HG02798 (cell line): Measurements from ENCODE around the gene MRGPRX4.
"Not testable (repeated sequence)": the region's sequence is repeated elsewhere in the genome, so short reads cannot be mapped to it uniquely, and the experiment has no call there.

Source experiments
- ATAC-seq: cut with Tn5 transposase; IDR thresholded peaks from one replicate; pipeline ENCODE4 v1.9.1; 2021; ENCODE audit warnings: mild to moderate bottlenecking; ENCODE audit not compliant: unreplicated experiment, poor library complexity

The MRGPRX4 gene

GRCh38 chr11:18172666-18173065, at the start of gene MRGPRX4:
MRGPRX4 (plus strand) TSS chr11:18172837; CDS start chr11:18173257, 420 bp downstream.
- no peak for ATAC-seq

DNA sequence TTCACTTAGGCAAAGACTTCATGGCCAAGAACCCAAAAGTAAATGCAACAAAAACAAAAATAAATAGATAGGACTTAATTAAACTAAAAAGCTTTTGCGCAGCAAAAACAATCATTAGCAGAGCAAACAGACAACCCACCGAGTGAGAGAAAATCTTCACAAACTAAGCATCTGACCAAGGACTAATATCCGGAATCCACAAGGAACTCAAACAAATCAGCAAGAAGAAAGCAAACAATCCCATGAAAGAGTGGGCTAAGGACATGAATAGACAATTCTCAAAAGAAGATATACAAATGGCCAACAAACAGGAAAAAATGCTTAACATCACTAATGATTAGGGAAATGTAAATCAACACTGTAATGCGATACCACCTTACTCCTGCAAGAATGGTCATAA, 41.5 kb upstream of the MRGPRX4 start:
- ATAC-seq = not testable (repeated sequence)

DNA sequence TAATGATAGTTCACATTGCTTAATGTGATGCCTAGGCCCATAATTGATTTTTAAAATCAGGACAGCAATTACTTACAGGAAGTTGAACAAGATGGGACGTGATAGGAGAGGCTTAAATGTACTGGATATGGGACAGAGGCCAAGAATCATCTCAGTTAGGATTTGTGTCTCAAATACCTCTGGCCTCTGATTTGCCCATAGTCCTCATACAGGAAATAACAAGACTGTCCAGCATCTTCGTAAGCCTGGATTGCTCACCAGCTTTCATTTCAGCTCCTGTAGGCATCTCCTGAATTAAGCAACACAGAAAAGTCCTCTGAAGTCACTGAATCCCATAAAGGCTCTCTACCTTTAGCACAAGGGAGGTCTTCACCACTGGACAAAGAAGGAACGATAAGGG, 40.3 kb upstream of the MRGPRX4 start, which contains the start of gene MRGPRX3:
MRGPRX3 (plus strand) TSS at position 231 of the 400 bp plus-strand sequence. CDS start 4,632 bp downstream, outside the sequence.
- no peak for ATAC-seq

GRCh38 chr11:18135308-18135707, 37.3 kb upstream of the MRGPRX4 start:
- ATAC-seq = no peak

DNA sequence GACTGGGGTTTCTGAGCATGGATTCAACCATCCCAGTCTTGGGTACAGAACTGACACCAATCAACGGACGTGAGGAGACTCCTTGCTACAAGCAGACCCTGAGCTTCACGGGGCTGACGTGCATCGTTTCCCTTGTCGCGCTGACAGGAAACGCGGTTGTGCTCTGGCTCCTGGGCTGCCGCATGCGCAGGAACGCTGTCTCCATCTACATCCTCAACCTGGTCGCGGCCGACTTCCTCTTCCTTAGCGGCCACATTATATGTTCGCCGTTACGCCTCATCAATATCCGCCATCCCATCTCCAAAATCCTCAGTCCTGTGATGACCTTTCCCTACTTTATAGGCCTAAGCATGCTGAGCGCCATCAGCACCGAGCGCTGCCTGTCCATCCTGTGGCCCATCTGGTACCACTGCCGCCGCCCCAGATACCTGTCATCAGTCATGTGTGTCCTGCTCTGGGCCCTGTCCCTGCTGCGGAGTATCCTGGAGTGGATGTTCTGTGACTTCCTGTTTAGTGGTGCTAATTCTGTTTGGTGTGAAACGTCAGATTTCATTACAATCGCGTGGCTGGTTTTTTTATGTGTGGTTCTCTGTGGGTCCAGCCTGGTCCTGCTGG, 35.3 kb upstream of the MRGPRX4 start:
- no peak for ATAC-seq

GRCh38 chr11:18140145-18140544, 32.5 kb upstream of the MRGPRX4 start:
- ATAC-seq = no peak

DNA sequence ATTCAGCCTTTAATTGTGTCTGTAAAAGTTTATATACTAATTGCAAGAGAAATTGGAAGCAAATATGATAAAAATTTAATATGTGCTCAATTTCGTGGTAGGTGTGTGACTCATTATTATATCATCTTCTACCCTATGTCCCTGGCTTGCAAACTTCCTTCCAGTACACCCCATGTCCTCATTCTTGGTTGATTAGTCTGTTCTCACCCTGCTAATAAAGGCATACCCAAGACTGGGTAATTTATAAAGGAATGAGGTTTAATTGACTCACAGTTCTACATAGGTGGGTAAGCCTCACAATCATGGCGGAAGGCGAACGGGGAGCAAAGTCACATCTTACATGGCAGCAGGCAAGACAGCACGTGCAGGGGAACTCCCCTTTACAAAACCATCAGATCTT, 28.4 kb upstream of the MRGPRX4 start:
- no peak for ATAC-seq

GRCh38 chr11:18145025-18145424, 27.6 kb upstream of the MRGPRX4 start:
- ATAC-seq = no peak

DNA sequence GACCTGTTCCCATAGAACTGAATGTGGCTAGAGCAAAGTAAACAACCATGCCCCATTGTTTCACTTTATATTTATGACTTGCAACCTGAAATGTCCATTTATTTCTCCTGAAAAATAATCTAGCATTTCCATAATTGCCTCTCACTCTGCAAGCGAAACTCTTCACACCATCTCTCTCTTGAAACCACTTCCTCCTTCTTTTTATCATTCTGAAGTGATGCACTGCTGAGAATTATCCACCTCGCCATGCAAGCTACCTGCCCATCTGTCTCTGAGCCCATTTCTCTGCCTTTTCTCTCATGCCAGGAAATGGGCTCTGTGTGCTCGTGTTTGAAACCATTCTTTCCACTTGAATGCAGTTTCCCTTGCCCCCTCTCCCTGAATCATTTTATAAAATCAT, 26.8 kb upstream of the MRGPRX4 start:
- ATAC-seq = no peak

DNA sequence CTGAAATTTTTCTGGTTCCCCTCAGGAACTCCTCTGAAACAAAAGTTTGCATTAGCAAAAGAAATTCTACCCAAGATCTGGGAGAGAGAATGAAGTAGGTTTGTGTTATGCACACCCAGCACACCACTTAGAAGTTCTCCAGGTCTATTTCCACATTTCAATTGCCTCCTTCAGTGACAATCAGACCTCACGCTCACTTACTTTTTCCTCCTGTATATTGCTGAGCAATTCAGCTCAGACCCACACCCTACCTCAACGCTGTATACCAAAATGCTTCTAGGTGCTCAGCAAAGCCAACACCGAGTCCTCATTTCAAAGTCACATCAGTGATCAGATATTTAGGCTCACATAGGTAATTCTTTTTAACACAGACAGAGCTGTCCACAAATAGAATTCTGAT, 21.1 kb upstream of the MRGPRX4 start:
- ATAC-seq = no peak

DNA sequence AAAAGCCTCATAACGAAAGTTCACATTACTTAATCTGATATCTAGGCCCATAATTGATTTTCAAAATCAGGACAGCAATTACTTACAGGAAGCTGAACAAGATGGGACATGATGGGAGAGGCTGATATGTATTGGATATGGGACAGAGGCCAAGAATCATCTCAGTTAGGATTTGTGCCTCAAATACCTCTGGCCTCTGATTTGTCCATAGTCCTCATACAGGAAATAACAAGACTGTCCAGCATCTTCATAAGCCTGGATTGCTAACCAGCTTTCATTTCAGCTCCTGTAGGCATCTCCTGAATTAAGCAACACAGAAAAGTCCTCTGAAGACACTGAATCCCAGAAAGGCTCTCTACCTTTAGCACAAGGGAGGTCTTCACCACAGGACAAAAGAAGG, 4.3 kb upstream of the MRGPRX4 start:
- ATAC-seq = no peak

DNA sequence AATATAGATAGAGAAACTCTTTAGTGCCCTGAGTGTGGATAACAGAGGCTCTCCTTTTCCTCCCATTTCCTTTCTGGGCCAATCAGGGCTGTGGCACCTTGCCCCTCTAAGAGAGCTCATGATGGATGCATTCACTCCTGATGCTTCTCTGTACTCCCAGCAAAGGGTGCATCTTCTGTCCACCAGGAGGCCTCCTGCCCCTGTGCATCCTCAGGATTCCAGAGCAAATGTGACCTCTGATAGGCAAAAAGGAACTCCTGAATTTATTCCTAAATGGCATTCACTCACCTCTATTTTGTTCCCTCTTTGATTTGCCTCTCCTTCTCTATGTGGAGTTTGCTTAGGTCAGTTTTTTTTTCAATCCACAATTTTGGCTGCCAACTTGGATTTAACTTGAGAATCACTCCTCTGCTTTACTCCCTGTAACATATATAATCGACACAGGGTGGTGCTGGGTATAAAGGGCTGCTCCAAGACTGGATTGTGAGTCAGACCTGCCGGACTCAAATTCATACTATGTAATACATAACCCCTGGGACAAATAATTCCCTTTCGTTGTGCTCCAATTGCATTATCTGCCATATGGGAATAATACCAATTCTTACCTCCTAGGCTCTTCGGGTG, 1.1 kb upstream of the MRGPRX4 start:
- ATAC-seq = peak; percentile 46

GRCh38 chr11:18173225-18173866, 709 bp downstream of the MRGPRX4 start:
- ATAC-seq = no peak

GRCh38 chr11:18188796-18189195, 16.2 kb downstream of the MRGPRX4 start:
- ATAC-seq = no peak

DNA sequence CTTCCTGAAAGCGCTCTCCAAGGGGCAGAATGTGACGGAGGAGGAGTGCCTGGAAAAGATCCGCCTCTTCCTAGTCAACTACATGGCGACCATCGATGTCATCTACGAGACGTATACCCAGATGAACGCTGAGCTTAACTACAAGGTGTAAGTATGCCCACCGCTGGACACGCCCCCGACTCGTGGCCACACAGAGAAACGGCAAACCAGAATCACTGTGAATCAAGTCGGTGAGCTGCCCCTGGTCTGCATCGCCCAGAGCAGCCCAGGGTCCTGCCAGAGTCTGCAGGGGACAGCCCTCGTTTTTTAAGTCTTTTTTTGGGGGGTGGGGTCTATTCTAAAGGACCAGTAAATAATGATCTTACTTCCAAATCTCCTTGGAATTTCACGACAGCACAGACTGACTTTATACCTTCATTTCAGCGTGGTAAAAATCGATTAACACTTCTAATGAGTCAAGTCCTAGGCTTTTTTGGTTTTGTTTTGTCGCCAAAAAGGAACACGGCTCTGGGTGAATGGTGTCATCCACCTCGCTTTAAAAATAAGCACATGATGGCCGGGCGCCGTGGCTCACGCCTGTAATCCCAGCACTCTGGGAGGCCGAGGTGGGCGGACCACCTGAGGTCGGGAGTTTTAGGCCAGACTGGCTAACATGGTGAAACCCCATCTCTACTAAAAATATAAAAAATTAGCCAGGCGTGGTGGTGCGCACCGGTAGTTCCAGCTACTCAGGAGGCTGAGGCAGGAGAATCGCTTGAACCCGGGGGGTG, 17.0 kb downstream of the MRGPRX4 start:
- ATAC-seq = not testable (repeated sequence)

DNA sequence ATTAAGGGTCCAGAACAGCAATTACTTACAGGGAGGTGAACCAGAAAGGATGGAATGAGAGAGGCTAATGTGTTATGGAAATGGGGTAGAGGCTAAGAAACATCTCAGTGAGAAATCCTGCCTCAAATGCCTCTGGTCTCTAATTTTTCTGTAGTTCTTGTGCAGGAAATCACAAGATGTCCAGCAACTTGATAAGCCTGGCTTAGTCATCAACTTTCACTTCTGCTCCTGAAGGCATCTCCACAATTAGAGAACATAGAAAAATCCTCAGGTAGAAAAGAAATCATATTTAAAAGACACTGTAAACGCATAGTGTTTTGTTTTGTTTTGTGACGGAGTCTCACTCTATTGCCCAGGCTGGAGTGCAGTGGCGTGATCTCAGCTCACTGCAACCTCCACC, 18.7 kb downstream of the MRGPRX4 start:
- ATAC-seq = no peak

DNA sequence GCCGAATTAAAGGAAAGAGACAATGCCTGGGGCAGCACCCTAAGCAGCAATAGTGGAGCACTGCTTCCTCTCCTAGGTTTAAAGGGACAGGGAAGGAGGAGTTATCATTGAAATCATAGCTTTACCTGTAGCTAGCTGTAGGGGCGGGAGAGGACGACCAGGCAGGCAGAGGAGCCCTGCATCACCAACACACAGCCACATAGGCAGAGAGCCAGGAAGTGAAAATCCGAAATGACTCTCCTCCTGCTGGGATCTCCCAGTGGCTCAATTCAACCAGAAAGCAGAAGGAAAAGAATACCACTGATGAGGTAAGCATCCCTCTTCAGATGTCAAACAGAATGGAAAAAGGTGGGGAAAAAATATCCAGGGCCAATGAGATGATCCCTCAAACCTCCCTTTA, 20.4 kb downstream of the MRGPRX4 start:
- ATAC-seq = no peak

DNA sequence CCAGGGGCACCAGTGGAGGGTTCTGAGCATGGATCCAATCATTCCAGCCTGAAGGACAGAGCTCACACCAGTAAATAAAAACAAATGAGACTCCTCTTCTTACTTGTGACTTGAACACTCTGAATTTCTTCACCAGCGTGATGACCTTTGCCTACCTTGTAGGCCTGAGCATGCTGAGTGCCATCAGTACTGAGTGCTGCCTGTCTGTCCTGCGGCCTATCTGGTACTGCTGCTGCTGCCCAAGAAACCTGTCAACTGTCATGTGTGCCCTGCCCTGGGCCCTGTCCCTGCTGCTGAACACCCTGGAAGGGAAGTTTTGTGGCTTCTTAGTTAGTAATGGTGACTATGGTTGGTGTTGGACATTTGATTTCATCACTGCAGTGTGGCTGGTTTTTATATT, 23.9 kb downstream of the MRGPRX4 start:
- ATAC-seq = no peak

GRCh38 chr11:18197738-18198137, 25.1 kb downstream of the MRGPRX4 start:
- ATAC-seq = not testable (repeated sequence)

GRCh38 chr11:18203723-18204122, 31.1 kb downstream of the MRGPRX4 start:
- no peak for ATAC-seq

DNA sequence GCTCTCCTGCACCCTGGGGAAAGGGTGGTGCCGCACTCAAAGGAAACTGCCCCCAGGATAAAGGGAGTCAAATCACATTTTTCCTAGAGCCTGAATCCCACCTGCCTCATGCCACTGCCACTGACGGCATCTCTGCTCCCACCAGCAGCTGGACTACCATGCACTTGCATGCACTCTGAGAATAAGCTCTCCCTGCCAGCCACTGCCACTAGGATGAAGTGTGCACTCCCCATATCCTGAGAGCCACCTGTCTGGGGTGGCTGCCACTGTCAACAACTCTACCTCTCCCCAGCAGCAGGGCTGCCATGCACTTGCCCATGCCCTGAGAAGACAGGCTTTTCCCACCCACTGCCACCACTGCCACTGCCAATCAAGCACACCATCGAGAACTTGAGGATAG, 31.6 kb downstream of the MRGPRX4 start:
- ATAC-seq = no peak
